Dedifferentiated amniotic fluid mesenchymal stem cell (primary cell): ENCODE results near the gene ABCA13.

Experiments used
- DNase-seq: peaks from one replicate; pipeline ENCODE4 v3.0.0-alpha.2; 2016; ENCODE audit errors: extremely low spot score

Gene ABCA13

GRCh38 chr7:48300301-48300700, 129.0 kb downstream of the ABCA13 start:
- no peak for DNase-seq

- no peak for DNase-seq
These were observed 129.9 kb downstream of the ABCA13 start for GRCh38 chr7:48301201-48301600.

- no peak for DNase-seq
These were observed 133.4 kb downstream of the ABCA13 start for GRCh38 chr7:48304641-48305040.

GRCh38 chr7:48305661-48306060, 134.4 kb downstream of the ABCA13 start:
- DNase-seq, result no peak

- no peak for DNase-seq
These were observed 135.9 kb downstream of the ABCA13 start for GRCh38 chr7:48307041-48307714.

GRCh38 chr7:48309720-48310119, 138.5 kb downstream of the ABCA13 start:
- DNase-seq, result no peak

GRCh38 chr7:48311464-48312100, 140.3 kb downstream of the ABCA13 start:
- no peak for DNase-seq

GRCh38 chr7:48312151-48312550, 140.9 kb downstream of the ABCA13 start:
- DNase-seq, result no peak

GRCh38 chr7:48316768-48317167, 145.5 kb downstream of the ABCA13 start:
- no peak for DNase-seq

GRCh38 chr7:48317360-48317759, 146.1 kb downstream of the ABCA13 start:
- DNase-seq, result no peak

GRCh38 chr7:48321319-48322010, 150.2 kb downstream of the ABCA13 start:
- no peak for DNase-seq

- no peak for DNase-seq
These were observed 165.9 kb downstream of the ABCA13 start for GRCh38 chr7:48337012-48337621.

GRCh38 chr7:48337781-48338180, 166.5 kb downstream of the ABCA13 start:
- DNase-seq, result no peak

GRCh38 chr7:48347230-48347825, 176.1 kb downstream of the ABCA13 start:
- no peak for DNase-seq

- no peak for DNase-seq
These were observed 179.3 kb downstream of the ABCA13 start for GRCh38 chr7:48350515-48350914.

- DNase-seq, result no peak
These were observed 180.6 kb downstream of the ABCA13 start for GRCh38 chr7:48351900-48352299.

- DNase-seq, result no peak
These were observed 184.1 kb downstream of the ABCA13 start for GRCh38 chr7:48355346-48355745.

- no peak for DNase-seq
These were observed 189.3 kb downstream of the ABCA13 start for GRCh38 chr7:48360574-48360973.

GRCh38 chr7:48363174-48363573, 191.9 kb downstream of the ABCA13 start:
- no peak for DNase-seq

GRCh38 chr7:48365010-48365409, 193.8 kb downstream of the ABCA13 start:
- DNase-seq, result no peak

- no peak for DNase-seq
These were observed 194.8 kb downstream of the ABCA13 start for GRCh38 chr7:48366096-48366495.

- no peak for DNase-seq
These were observed 205.0 kb downstream of the ABCA13 start for GRCh38 chr7:48376263-48376662.
